GM12878 (cell line): Measurements from ENCODE around the gene SARS1. TPM values are rescaled to one million over a fixed set of nuclear protein-coding genes. Genes with fewer than 3 reads are reported as not detected.

ENCODE experiments used
- ATAC-seq: fragments of 200-7000 bp; cut with Tn5 transposase; 3 replicates; pipeline ENCODE4 v1.9.1; 2020; ENCODE audit warnings: mild to moderate bottlenecking, moderate library complexity
- BruUV-seq: library from RNA; stranded (reverse); fragments of 400-500 nt; replicated peaks from 2 replicates; lab custom pipeline; 2021; lab: Mats Ljungman, UMichigan
- CTCF ChIA-PET: fragments of 300-600 bp; sonication (Branson Sonifier 250); formaldehyde crosslinking; extraction: SDS; loops from one replicate; lab custom pipeline; 2021; ENCODE audit warnings: inconsistent platforms; lab: Yijun Ruan, JAX
- POLR2A ChIA-PET: fragments of 350-600 bp; formaldehyde crosslinking; extraction: SDS; loops from one replicate; lab custom pipeline; 2021; ENCODE audit warnings: inconsistent platforms; lab: Charles Lee
- RAD21 ChIA-PET: fragments of 300-600 bp; sonication (Branson Sonifier 250); formaldehyde crosslinking; loops from one replicate; lab custom pipeline; 2023; ENCODE audit warnings: antibody characterized with exemption; ENCODE audit not compliant: unreplicated experiment; lab: Charles Lee
- SMC1A ChIA-PET: fragments of 300-600 bp; sonication (Branson Sonifier 250); formaldehyde crosslinking; loops from one replicate; lab custom pipeline; 2023; ENCODE audit not compliant: unreplicated experiment, uncharacterized antibody; lab: Charles Lee
- DNase-seq: peaks from one replicate; pipeline ENCODE4 v3.0.0-alpha.2; 2011; ENCODE audit warnings: low read depth, low spot score
- FAIRE-seq: peaks from 3 replicates; lab custom pipeline; 2011; peaks lifted over from hg19 to GRCh38; lab: Jason Lieb, UNC
- H2AFZ ChIP-seq: 2 replicates; pipeline ENCODE4 v1.6.0; 2011; ENCODE audit warnings: low read depth, low read length, control low read depth; ENCODE audit not compliant: control insufficient read depth
- H3K27ac ChIP-seq: 2 replicates; pipeline ENCODE4 v1.5.1; 2011; ENCODE audit warnings: control low read depth; ENCODE audit not compliant: control insufficient read depth, insufficient read depth
- H3K27me3 ChIP-seq, 2 experiments: replicated peaks in 1 of 2; 2 replicates each; pipeline versions ENCODE4 v1.6.0 to v1.6.1; 2011; ENCODE audit warnings: low read length in 1 of 2; ENCODE audit not compliant: control insufficient read depth in 2 of 2, insufficient read depth in 2 of 2
- H3K36me3 ChIP-seq, 2 experiments: 2 replicates each; pipeline ENCODE4 v1.5.1; 2011; ENCODE audit warnings: low read length in 1 of 2; ENCODE audit not compliant: control insufficient read depth in 2 of 2, insufficient read depth in 2 of 2
- H3K4me1 ChIP-seq: 2 replicates; pipeline ENCODE4 v1.6.1; 2011; ENCODE audit warnings: mild to moderate bottlenecking, low read length, moderate library complexity, mixed read lengths; ENCODE audit not compliant: control insufficient read depth, insufficient read depth
- H3K4me2 ChIP-seq: 2 replicates; pipeline ENCODE4 v1.6.0; 2011; ENCODE audit warnings: control low read depth; ENCODE audit not compliant: control insufficient read depth, insufficient read depth
- H3K4me3 ChIP-seq: fragments of 200-600 bp; sonication (generic); 2 replicates; pipeline ENCODE4 v1.5.1; 2016
- H3K79me2 ChIP-seq: 2 replicates; pipeline ENCODE4 v1.6.0; 2011; ENCODE audit warnings: low read length; ENCODE audit not compliant: control insufficient read depth, insufficient read depth
- H3K9ac ChIP-seq: 2 replicates; pipeline ENCODE4 v1.8.0; 2011; ENCODE audit warnings: low read length, control low read depth, mixed read lengths; ENCODE audit not compliant: control insufficient read depth, insufficient read depth
- H3K9me3 ChIP-seq: replicated peaks from 3 replicates; pipeline ENCODE4 v1.5.1; 2011; ENCODE audit warnings: mild to moderate bottlenecking, low read length; ENCODE audit not compliant: control insufficient read depth, insufficient read depth
- H4K20me1 ChIP-seq: 2 replicates; pipeline ENCODE4 v1.6.0; 2011; ENCODE audit not compliant: control insufficient read depth, insufficient read depth
- CTCF ChIP-seq, 3 experiments: IDR thresholded peaks in 2 of 3; conservative IDR thresholded peaks in 1 of 3; 2 replicates each; pipeline ENCODE4 v1.5.1; 2011; ENCODE audit warnings: low read depth in 3 of 3, low read length in 3 of 3, mild to moderate bottlenecking in 3 of 3, control low read depth in 2 of 3, moderate library complexity in 2 of 3, inconsistent platforms in 1 of 3, mixed read lengths in 1 of 3; ENCODE audit not compliant: control insufficient read depth in 2 of 3, insufficient read depth in 1 of 3; ENCODE audit errors: extremely low read depth in 1 of 3
- ETV6 ChIP-seq, 2 experiments: fragments of 450-650 bp in 1 of 2; IDR thresholded peaks in 1 of 2; conservative IDR thresholded peaks in 1 of 2; 2 replicates each; pipeline ENCODE4 v1.6.1; 2014; ENCODE audit warnings: antibody characterized with exemption in 1 of 2, borderline replicate concordance in 1 of 2, low read depth in 1 of 2, mild to moderate bottlenecking in 1 of 2, moderate library complexity in 1 of 2
- SRF ChIP-seq, 2 experiments: IDR thresholded peaks; 2 replicates each; pipeline ENCODE4 v1.6.1; 2011; ENCODE audit warnings: low read depth in 2 of 2, low read length in 2 of 2, mild to moderate bottlenecking in 1 of 2, moderate library complexity in 1 of 2
- TBL1XR1 ChIP-seq: IDR thresholded peaks from 2 replicates; pipeline ENCODE4 v1.6.1; 2012; ENCODE audit warnings: low read depth, low read length, improper control_type of control experiment
- ZBED1 ChIP-seq: IDR thresholded peaks from 2 replicates; pipeline ENCODE4 v1.6.1; 2016; ENCODE audit warnings: borderline replicate concordance
- ZBTB11 ChIP-seq: fragments of 450-650 bp; formaldehyde crosslinking; IDR thresholded peaks from 2 replicates; pipeline ENCODE4 v1.5.0; 2022; ENCODE audit warnings: mild to moderate bottlenecking, missing genetic modification characterization
- WGBS: methylation state at CpG from one replicate; pipeline ENCODE4 v1.1.6; 2016; ENCODE audit warnings: low lambda C conversion rate; ENCODE audit not compliant: insufficient replicate concordance, insufficient coverage; ENCODE audit errors: missing lambda C conversion rate; 5-methylcytosine and 5-hydroxymethylcytosine counted together
- in situ Hi-C: fragments of 300-500 bp; cut with MboI; formaldehyde crosslinking; loops from 9 replicates; pipeline ENCODE4 v1.14.3; 2018; ENCODE audit warnings: mixed read lengths
- intact Hi-C: fragments of 100-400 bp; cut with micrococcal nuclease; formaldehyde crosslinking; loops from one replicate; pipeline ENCODE4 v1.14.2; 2022; ENCODE audit not compliant: unreplicated experiment
- polyA plus RNA-seq, 11 experiments: library from polyadenylated mRNA; depleted of rRNA in 4 of 11; unstranded in 6 of 11; stranded (reverse) in 5 of 11; fragments of >200 nt; fragmentation: Nextera tagmentation in 4 of 11; fragmentation: Illumina TruSeq in 1 of 11; extraction: Ambion mirVana in 4 of 11; extraction: Trizol in 1 of 11; gene quantifications; 1 replicate in 1 of 11; 2 replicates in 10 of 11; pipeline versions ENCODE4 v1.2.1 to v1.2.3, GENCODE V29; 2011 to 2016; ENCODE audit warnings: inconsistent platforms in 2 of 11, missing spikeins in 2 of 11, low read depth in 1 of 11
- total RNA-seq, 4 experiments: library from RNA; depleted of rRNA in 3 of 4; stranded (reverse); fragments of >200 nt in 3 of 4; fragmentation: Illumina TruSeq in 1 of 4; extraction: Trizol in 1 of 4; gene quantifications; 2 replicates each; pipeline versions ENCODE4 v1.2.1 to v1.2.3, GENCODE V29; 2013 to 2021

SARS1 gene
- total and polyA plus RNA-seq, 10 of the 15 experiments (the other 5 are each of a cell fraction or from before 2014, with no cell fraction given), result 103 to 202 (median 138) TPM

- Histone ChIP-seq H3K27me3 (peaks cover 0 to 1% of the 10 kb centered on the region in 2 experiments; a peak in 1 of 4 replicates), H3K9me3 (no peaks in the 10 kb centered on the region), H3K36me3 (no peaks in the 10 kb centered on the region), H3K4me3 (no peak overlapping the region), H3K9ac (no peak overlapping the region), H3K4me2 (no peak overlapping the region), H4K20me1 (no peaks in the 10 kb centered on the region), H3K27ac (no peak overlapping the region), H2AFZ (no peak overlapping the region), H3K4me1 (no peaks in the 10 kb centered on the region), H3K79me2 (no peaks in the 10 kb centered on the region)
- ATAC-seq, result no peak
- in situ Hi-C loops (no loop called here), intact Hi-C loops (no loop called here)
- ChIA-PET RAD21 (interaction anchor here (0.8 to 5.1 kb wide), 5 partner anchors 9 to 257 kb away, joined by 3 to 87 read pairs (median 4); partner anchors contain the start of gene SORT1), CTCF (interaction anchor here (0.8 to 5.3 kb wide), 6 partner anchors 76 to 259 kb away, joined by 3 to 241 read pairs (median 6); partner anchors contain the start of gene SORT1), POLR2A (no interaction called here), SMC1A (interaction anchor here (1.6 to 5.1 kb wide), 2 partner anchors 122 to 136 kb away, joined by 4 to 113 read pairs; partner anchors contain the start of gene SORT1)
- no peak for TF ChIP-seq ETV6 (conservative IDR thresholded peaks at IDR 0.05 in 1 of 2, IDR thresholded peaks at IDR 0.05 in 1 of 2; ENCODE audit: borderline replicate concordance in 1 of 2, low read depth in 1 of 2)
- FAIRE-seq, result no peak
- BruUV-seq, result no TSS peak
- 50% methylated on average over 9 of the region's 9 CpGs for WGBS
- DNase-seq, result no peak
Measured at GRCh38 chr1:109275706-109276345, 62.1 kb downstream of the SARS1 start.

- H3K27ac ChIP-seq, result no peak overlapping the region
- H3K4me2 ChIP-seq, result no peak overlapping the region
- peak overlapping the region; percentile 45; the same call in 1 of the 2 replicates for H2AFZ ChIP-seq
- ChIA-PET POLR2A (no interaction called here), CTCF (interaction anchor here (0.6 to 5.3 kb wide), 28 partner anchors 8 to 363 kb away, joined by 3 to 241 read pairs (median 3); partner anchors contain the start of genes SARS1 and SORT1), SMC1A (interaction anchor here (0.6 to 5.1 kb wide), 12 partner anchors 13 to 257 kb away, joined by 3 to 113 read pairs (median 4); partner anchors contain the start of gene SORT1), RAD21 (interaction anchor here (0.6 to 5.1 kb wide), 10 partner anchors 11 to 255 kb away, joined by 3 to 87 read pairs (median 4); partner anchors contain the start of genes AMIGO1 and SORT1)
- no peaks in the 10 kb centered on the region for H4K20me1 ChIP-seq
- in situ Hi-C loops, result no loop called here
- 43% methylated on average over 7 of the region's 7 CpGs for WGBS
- H3K36me3 ChIP-seq, result no peaks in the 10 kb centered on the region
- no peaks in the 10 kb centered on the region for H3K9me3 ChIP-seq
- H3K4me3 ChIP-seq, result no peak overlapping the region
- intact Hi-C loops, result loop anchor here (1.0 kb wide), 2 partner anchors 122 to 255 kb away; no protein-coding TSS in a partner anchor
- H3K4me1 ChIP-seq, result no peaks in the 10 kb centered on the region; the same call in none of the 2 replicates
- peak; percentile 94 for ATAC-seq
- no TSS peak for BruUV-seq
- H3K9ac ChIP-seq, result no peak overlapping the region
- peaks cover 0 to 1% of the 10 kb centered on the region in 2 experiments; a peak in 1 of 4 replicates for H3K27me3 ChIP-seq
- peak; percentile 93 for FAIRE-seq
- no peaks in the 10 kb centered on the region for H3K79me2 ChIP-seq
- DNase-seq, result peak; percentile 54
- peak; percentile 92 to 97 (median 97); a peak in 5 of 6 replicates for TF ChIP-seq CTCF (IDR thresholded peaks at IDR 0.05 in 2 of 3, conservative IDR thresholded peaks at IDR 0.05 in 1 of 3; ENCODE audit: control insufficient read depth in 2 of 3, extremely low read depth in 1 of 3, insufficient read depth in 1 of 3, low read depth in 3 of 3, low read length in 3 of 3)
- no peak for TF ChIP-seq ZBTB11 (CRISPR knock-in tag)
- 0 out of 2 replicates have a peak, but pooled peaks have one; percentile 6 for TF ChIP-seq TBL1XR1
- TF ChIP-seq ZBED1, result no peak
- TF ChIP-seq SRF (IDR thresholded peaks at IDR 0.05; ENCODE audit: low read depth in 2 of 2, low read length in 2 of 2), result no peak
Measured at GRCh38 chr1:109277434-109278204, 63.9 kb downstream of the SARS1 start.
